Pulmonary artery endothelial cell (primary cell): ENCODE data around the gene ASB7. TPM values are rescaled to one million over a fixed set of nuclear protein-coding genes. Genes with fewer than 3 reads are reported as not detected.
"Not testable (repeated sequence)": the region's sequence is repeated elsewhere in the genome, so short reads cannot be mapped to it uniquely, and the experiment has no call there.

Experiments used
- DNase-seq: peaks from one replicate; pipeline ENCODE4 v3.0.0-alpha.2; 2011; ENCODE audit warnings: low read depth, low spot score
- total RNA-seq: library from RNA; depleted of rRNA; stranded (reverse); fragments of >200 nt; gene quantifications from 2 replicates; pipeline ENCODE4 v1.2.3, GENCODE V29; 2014

The ASB7 gene, protein sequence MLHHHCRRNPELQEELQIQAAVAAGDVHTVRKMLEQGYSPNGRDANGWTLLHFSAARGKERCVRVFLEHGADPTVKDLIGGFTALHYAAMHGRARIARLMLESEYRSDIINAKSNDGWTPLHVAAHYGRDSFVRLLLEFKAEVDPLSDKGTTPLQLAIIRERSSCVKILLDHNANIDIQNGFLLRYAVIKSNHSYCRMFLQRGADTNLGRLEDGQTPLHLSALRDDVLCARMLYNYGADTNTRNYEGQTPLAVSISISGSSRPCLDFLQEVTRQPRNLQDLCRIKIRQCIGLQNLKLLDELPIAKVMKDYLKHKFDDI
- total RNA-seq, result 15.1 and 20.7 TPM in 2 replicates

DNA sequence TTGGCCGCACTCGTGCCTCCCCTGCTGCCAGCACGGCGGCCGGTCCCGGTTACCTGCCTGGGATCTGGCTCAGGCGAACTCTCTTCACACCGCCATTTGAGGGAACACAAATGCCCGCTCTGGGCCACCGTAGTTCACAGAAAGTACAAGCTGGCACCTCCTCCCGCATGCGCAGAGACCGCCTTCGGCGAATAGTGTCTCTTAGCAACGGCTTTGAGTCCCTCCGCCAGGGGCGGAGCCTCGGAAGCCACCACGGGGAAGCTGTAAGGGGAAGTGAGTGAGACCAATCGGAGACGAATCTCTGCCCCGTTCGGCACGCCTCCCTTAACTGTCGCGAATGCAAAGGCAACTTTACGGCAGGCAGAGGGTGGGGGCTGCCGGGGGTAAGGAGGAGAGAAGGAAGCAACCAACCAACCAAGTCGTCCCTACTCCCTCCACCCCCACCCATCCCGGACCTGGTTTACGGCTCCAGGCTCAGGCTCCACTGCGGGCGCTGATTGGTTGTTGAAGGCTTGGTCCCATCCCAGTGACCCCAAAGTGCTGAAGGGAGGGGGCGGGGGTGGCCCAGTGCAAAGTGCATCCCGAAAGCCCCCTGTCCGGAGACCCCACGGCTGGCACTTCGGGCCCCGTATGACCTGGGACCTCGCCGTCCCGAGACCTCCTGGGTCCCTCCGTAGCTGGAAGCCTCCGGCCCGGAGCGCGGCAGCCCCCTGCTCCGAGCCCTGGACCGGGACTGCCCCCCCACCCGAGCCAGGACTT is at the start of gene ASB7, which contains the start of gene LINS1:
ASB7 (plus strand) TSS at position 526 of the 759 bp plus-strand sequence. CDS start 9,628 bp downstream, outside the sequence.
LINS1 (minus strand) TSS at position 121 of the 759 bp plus-strand sequence. CDS start 21,342 bp downstream, outside the sequence.
- peak; percentile 100 for DNase-seq

DNA sequence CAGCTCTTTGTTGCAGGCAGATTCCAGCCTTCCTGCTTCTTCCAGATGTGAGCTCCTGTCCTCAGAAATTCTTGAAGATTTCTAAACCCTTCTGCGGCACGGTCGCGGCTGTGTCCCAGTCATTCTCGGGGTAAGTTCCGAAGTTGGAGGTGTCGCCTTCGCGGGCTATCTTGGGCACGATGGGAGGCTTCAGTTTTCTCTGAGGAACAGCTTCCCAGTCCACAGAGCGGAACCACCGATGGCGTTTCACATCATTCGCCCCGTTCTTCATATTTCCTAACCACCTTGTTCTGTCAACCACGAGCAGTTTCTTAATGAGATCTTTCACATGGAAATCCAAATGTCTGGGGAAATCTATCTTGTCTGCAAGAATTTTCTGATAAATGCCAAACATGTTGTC is 48.9 kb upstream of the ASB7 start:
- DNase-seq, result no peak

DNA sequence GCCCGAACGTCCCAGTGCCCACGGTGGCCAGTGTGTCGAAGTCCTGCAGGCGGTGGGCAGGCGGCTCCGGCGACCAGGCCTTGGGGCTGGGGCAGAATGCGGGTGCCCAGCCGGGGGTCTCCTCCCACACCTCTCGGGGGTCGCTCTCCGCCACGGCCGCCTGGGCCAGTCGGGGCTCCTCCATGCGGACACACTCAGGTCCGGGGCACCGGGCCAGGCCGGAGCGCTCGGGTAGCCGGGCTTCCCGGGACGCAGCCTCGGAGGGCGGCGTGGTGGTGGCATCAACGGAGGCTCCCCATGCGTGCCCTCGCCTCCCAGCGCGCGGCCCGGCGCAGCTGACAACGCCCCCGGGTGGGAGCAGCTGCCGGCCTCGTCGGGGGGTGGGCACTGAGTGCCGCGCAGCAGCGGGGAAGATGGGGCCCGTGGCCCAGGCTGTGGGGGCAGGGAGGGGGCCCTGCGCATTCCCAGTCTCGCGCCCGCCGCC is 43.6 kb upstream of the ASB7 start:
- DNase-seq, result no peak

DNA sequence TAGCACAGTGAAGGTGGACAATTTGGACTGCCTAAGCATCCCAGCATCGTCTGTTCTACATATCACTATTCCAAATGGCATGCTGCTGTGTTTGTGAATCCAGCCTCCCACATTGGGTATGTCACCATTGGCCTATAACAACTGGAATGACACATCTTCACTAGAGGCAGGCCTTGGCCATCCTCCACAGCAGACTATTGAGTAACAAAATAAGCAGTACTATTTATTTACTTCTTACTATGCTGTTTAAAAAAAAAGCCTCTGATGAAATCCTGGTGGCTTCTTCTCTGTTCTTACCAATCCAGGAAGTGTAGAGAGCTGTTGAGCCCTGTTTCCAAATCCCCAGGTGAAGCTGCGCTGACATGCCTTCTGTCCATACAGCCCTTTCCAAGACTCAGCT is 43.1 kb upstream of the ASB7 start:
- DNase-seq, result no peak

DNA sequence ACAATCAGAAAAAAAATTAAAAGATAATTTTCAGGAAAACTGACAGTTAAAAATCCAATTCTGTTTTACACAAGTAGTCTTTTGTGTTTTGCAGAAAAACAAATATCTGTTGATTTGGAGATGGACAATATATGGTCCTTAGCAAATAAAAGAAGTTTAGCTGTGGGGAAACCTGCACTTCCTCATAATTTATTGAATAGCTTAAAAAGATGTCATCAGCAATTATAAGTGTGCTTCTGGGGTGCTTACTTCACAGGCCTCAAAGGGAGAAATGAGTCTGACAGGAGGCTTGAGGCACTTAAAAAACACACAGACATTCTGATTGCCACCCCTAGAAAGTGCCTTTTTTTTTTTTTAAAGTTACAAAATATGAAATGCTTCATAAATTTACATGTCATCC is 42.1 kb upstream of the ASB7 start:
- no peak for DNase-seq

DNA sequence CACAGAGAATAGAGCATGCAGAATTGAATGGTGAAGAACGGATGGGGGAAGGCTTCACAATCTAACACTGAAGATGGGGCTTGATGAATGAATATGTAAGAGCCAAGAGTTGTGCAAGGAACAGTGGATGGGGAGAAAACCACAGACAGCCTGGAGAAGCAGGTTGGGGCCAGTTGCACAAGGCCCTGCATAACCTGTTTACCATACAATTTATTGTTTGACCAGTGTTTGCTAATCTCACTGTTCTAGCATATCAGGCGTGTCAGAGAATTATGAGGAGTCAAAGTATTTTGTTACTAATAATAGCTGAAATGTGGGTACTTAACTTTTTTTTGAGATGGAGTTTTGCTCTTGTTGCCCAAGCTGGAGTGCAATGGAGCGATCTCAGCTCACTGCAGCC is 36.8 kb upstream of the ASB7 start:
- no peak for DNase-seq

DNA sequence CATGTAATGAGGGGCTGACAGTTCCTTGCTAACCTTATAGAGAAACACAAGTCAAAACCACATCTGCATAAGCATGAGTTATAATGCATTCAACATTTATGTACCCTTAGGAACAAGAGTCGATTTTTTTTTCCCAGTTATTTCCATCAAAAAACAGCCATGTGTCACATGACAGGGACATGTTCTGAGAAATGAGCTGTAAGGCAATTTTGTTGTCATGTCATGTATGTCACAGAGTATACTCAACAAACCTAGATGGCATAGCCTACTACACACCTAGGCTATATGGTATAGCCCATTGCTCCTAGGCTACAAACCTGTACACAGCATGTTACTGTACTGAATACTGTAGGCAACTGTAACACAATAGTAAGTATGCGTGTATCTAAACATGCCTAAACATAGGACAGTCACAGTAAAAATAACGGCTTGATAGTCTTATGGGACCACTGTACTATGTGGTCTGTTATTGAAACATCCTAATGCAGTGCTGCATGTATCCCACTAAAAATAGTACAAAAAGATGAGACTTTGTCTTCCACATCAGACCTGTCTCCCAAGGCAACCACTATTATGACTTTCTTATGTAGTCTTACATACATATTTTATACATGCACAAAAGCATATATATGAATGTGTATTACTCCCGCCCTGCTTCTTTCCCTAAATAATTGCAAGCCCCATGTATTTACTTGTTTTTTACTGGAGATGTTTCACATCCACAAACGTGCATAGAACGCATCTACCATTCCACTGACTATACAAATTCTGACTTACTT is 35.4 kb upstream of the ASB7 start:
- no peak for DNase-seq

DNA sequence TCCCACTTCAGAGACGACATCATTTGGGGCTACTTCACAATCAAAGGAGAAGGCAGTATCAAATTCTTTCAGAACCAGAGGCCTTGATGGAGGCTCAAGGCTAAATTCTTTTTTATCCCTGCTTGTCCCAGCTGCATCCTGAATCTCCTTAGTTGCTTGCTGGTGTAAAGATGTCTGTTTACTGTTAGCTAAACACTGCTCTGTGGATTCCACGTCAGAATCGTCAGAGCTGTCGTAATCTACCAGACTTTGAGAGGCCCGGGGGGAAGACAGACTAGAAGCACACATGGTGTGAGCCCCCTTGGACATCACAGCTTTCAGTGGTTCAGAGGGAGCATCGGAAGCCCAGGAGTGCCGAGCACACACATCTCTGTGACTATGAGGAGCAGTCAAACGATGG is 33.0 kb upstream of the ASB7 start:
- DNase-seq, result no peak

DNA sequence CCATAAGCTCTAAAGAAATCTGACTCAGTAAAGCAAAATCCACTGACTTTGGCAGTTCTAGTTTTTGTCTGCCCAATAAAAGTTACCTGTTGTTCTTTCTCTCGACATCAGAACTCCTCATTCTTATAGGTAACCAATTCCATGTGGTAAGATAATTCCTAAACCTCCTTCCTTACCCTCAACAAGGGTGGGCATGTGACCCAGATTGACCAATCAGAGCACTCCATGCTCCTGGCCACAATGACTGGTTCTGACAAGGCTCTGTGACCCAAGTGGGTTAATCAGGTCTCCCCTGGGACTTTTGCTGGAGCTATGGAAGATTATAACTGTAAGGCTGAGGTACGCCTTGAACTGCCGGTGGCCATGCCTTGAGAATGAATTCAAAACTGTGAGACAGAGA is 32.1 kb upstream of the ASB7 start:
- DNase-seq, result no peak

DNA sequence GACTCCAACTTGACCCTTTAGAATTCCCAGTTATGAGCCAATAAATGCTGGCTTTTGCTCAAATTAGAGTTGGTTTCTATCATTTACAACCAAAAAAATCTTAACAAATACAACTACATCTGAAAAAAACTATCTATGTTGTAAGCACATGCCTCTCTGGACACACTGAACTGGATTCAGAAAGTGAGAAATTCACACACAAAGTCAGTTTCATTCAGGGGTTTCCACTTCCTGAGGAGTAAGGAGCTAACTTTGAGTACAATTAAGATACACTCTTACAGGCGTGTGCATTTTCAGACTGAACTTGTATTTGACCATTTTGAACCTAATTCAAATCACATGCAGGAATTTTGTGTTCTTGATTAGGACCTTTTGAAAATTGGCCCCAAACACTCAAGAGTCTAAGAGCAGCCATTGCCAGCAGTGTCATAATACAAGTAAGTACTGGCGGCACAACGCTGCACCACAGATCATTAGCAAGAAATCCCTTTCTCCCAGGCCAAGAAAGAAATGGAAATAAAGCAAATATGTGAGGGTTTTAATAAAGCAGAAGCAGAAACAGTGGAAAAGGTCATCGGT is 31.6 kb upstream of the ASB7 start:
- DNase-seq, result no peak

DNA sequence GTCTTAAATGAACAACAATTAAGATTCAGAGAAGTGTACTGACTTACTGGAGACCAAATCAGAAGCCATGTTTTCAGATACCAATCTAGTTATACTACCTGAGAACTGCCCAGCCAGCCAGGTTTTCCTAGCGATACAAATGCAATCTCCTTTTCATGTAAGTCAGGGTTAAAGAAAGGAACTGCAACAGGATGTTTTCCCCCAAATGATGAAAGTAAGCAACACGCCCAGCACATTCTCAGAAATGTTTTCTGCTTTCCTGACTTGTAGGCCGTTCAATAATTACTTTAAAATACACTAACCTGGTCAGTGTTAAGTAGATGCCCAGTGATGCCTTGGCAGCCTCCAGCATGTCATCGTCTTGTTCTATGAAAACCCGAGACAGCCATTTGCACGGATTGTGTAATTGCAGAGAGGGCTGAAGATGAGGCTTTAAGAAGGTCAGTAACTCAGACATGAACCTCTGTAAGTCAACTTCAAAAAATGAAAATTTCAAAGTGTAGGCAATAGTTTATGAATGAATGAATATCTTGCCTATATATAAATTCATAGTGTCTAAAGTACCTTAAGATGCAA is 30.7 kb upstream of the ASB7 start:
- no peak for DNase-seq

DNA sequence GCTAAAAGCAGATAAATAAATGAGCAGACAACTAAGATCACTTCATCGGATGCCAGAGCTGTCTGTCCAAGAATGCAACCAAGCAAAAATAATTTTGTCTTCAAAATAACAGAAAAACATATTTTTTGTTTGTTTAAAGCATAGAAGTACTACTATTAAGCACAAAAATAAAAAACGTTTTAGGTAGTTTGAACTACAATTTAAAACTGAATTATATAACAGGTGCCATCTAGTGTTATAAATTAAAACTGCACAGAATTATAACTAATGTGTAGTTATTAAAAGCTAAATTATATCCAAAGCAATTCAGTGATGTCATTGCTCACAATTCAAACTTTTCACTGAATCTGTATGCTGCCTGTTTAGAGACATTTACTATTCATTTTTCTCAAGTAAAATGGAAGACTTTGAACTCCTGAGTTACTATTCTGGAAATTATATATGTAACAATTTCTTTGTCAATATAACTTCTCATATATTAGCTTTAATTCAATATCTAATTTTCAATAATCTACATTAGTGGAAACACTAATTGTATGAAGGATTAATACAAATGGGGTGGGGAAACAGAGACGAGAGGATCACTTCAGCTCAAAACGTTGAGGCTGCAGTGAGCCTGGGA is 29.9 kb upstream of the ASB7 start:
- DNase-seq, result no peak

DNA sequence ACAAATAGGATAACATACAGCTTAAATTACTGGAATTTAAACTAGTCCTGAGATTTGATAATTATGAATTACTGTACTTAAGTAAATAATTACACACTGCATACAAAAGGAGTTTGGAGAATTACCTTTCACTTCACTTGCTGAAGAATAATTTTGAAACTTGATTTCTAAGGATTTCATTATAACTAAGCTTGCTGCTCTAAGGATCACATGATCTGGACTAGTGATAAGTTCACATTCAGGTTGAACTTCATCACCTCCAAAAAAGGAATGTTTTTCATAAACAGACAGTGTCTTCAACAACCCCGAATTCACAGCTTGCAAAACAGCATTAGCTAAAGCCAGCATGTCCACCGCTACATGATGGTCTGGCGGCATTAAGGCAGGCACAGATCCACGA is 28.9 kb upstream of the ASB7 start:
- DNase-seq, result no peak

DNA sequence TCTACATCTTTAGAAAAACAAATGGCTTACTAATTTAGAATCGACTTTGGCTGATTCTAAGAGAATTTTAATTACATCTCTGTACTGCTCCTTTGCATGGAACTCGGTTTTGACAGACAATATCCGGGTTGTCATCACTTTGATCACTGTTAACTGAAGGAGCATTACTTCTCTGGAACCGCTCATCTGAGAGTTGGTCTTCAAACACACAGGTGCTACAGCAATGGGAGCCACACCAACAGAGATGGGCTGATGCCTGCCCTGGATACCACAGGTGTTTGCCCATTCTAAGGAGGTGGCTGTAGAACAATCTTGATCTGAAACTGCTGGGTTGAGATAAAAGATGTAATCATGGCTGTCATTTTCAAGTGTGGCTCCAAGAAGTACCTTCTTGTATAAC is 22.0 kb upstream of the ASB7 start:
- DNase-seq, result no peak

DNA sequence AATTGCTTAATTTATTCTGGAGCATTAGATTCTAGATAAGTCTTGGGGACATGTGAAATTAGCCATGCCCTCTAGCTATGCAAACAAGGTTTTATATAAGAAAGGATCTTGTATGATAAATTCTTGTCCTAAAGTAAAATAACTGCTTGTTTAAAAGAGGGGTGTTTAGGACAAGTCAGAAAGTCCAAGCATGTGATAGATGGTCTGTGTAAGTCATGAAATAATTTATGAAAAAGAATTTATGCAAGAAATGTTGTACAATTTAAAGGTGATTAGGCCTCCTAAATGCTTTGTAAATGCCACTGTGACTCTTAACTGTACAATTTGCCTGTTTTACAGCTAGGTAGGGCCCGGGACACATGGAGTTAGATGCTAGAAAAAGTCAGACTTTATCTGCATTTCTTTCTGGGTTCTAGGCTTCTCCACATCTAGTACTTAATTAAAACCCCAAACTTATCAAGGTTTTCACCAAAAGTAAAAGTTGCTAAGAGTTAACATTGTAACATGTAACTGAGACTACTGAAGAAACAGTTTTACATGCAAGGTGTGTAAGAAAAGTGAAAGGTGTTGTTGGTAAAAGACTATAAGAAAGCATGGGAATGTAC is 13.6 kb upstream of the ASB7 start:
- no peak for DNase-seq

DNA sequence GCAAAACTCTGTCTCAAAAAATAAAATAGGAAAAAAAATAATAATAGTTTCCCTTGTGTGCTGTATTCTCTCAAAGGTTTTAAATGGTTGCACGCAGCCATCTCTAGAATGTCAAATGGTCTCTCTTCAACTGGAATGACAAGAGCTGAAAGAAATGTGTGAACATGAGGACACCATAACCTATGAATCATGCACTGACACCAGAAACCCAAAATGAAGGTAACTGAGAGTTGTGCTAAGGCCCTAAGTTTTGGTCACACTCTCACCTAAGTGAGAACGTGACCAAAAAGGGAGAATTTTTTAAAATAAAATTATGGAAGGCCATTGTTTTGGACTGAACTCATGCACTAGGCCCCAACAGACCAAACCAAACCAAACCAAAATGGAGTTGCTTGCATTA is 11.2 kb upstream of the ASB7 start:
- DNase-seq, result not testable (repeated sequence)

DNA sequence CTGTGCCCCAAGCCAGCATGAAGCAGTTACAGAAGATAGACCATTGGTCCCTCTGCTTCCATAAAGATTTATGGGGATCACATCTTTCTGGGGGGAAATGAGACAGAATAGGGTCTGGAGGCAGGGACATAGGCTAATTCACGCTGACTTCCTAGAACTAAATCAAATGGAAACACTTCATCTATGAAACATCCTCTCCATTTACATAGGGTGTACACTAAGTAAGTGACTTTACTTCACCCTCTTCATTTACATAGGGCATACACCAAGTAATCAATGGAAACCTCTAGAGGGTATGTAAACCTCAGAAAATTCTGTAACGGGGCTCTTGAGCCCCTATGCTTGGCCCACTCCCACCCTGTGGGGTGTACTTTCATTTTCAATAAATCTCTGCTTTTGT is 10.6 kb upstream of the ASB7 start:
- DNase-seq, result no peak

DNA sequence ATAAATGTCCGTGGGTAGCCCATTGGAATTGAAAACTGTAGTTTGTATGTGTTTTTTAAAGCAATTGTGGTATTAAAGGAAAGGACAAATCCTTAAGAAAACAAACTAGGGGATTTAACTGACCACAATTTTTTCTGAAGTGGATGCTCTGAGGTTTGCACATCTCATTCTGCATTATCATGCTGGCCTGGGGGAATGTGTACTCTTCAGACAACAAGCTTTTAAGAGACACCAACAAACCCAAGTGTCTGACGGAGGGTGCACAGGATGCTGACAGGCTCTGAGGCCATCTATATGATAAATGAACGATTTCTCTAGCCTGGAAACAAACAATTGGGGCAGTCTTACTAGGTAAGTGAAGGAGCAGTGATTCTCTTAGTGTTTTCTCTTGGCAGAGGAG is 9.5 kb upstream of the ASB7 start:
- no peak for DNase-seq

DNA sequence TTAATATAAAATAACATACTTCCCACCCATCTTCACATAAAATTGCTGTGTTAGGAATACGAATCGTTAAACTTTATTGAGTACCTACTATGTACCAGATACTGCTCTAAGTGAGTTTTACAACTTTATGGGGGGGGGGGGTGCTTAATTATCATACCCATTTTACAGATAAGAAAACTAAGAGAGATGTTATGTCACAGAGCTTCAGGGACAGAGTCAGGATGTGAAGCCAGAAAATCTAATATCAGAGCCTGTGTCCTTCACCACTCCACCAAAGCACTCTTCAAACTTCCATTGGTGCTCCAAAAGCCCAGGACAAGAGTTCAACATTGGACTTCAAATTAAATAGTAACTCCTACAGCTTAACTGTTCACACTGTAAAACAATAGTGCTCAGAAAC is 9.0 kb upstream of the ASB7 start:
- DNase-seq, result no peak

DNA sequence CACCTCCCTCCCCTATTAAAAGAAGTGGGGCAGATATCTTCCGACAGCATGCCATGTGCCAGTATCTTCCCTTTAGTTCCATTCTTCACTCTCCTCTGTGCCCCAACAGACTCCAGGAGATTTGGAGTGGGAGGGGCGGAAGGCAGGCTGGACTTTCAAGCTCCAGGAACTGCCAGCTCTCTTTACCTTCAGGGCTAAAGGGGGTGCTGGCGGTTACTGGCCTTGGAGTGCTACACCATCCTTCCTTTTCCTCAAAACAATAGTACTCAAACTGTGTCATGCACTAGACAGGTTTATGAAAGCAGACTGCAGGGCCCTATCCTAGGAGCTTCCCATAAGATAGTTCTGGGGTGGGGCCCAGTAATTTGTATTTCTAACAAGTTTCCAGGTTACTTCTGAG is 6.4 kb upstream of the ASB7 start:
- DNase-seq, result no peak
